GM21390 (cell line): ENCODE results near the gene NLRC5.
"Not testable (repeated sequence)": the region's sequence is repeated elsewhere in the genome, so short reads cannot be mapped to it uniquely, and the experiment has no call there.

ENCODE experiments used
- ATAC-seq: cut with Tn5 transposase; IDR thresholded peaks from one replicate; pipeline ENCODE4 v1.9.1; 2021; ENCODE audit not compliant: unreplicated experiment

Gene NLRC5

DNA sequence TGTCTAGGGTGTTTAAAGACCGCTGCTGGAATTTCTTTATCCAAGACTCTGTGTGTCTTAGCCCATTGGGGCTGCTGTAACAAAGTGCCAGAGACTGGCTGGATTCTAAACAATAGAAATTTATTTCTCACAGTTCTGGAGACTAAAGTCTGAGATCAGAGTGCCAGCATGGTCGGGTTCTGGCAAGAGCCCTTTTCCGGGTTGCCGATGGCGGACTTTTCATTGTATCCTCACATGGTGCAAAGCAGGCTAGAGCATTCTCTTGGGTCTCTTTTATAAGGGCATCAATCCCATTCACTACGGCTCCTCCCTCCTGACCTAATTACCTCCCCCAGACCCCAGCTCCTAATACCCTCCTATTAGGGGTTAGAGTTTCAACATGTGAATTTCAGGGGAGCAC lies 9.5 kb downstream of the NLRC5 start:
- ATAC-seq: no peak

DNA sequence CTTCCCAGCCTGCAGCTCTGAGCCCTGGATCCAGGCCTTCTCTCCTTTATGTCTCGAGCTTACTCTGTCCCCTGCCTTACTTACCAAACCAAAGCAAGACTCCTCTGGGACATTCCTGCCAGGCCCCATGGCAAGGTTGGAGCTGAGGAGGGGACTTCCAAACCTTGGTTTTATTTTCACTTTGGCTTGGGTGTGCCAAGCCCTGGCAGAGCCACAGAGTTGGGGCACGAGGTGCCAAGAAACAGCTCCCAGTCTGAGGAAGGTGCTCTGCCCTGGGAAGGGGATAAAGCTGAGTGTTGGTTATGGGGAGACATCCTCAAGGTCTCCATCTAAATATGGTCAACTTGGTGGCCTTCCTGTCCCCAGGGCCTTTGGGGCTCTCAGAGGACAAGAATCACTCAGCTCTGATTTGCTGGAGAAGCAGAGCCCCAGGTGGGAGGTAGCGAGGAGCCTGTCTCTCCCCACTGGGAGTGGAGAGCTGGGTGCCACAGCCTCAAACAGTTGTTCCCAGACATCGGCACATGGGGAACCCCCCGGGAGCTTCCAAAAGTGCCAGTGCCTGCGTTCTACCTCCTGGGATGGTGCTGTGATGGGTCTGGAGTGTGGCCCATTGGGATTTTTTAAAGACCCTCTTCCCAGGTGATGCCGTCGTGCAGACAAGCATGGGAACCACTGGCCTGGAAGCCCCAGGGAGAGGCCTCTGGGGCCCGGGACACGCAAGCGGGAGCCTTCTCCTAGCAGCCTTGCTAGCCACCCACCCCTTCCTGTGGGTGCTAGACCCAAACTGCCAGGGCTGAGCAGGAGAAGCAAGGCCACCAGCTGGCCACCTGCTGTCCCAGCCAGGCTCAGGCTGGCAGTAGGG lies 10.3 kb downstream of the NLRC5 start:
- ATAC-seq: no peak

DNA sequence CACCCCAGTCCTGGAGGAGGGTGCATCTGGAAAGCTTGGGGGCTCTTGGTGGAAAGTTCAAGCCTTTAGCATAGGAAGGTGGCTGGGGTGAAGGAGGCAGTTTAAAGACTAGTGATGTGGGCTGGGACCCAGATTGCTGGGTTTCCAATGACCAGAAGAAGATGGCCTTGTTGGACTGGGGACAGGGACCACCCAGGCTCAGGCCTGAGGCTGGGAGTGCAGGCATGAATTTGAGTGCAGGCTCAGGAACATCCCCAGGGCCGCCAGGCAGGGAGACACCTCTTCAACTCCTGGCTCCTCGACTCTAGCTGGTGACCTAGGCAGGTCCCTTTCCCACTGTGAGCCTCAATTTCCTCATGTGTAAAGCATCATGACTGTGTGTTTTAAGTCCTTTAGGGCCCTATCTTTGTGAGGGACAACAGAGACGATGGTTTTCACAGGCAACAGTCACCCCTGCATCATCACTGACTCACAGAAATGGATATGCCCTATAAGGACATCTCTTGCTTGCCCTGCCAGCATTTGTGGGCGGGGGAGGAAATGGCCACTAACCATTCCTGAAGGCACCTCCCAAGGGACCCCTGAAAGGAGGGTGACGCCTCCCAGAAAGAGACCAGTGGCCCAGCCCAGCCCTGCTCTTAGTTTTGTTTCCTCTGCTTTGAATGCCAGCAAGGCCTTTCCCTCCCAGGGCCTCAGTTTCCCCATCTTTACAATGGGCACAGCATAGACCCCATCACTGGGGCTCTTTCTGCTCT lies 11.1 kb downstream of the NLRC5 start:
- ATAC-seq: peak; percentile 45

DNA sequence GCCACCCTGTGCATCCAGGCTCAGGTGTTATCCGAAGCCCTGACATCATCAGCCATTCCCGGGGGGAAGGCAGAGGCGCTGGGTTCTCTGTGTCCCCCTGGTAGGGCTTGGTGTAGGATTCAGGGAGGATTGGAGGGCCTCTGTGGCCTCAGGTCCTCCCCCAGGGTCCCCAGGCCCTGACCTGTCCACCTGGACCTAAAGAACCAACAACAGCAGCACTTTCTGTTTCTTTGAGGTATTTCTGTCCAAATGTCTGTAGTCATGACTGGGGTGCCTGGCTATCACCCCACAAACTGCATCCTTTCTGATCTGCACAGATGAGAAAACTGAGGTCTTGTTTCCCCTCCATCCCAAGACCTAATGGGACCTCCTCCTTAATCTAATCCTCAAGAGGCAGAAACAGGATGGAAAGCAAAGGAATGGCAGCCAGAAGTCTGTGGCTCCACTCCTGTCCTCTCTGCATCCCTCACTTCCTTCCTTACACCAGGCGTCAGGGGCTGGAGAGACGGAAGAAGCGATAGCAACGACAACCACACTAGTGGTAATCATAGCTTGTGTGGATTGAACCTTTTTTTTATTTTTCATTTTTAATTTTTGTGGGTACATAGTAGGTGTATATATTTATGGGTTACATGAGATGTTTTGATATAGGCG lies 11.8 kb downstream of the NLRC5 start:
- ATAC-seq: no peak

DNA sequence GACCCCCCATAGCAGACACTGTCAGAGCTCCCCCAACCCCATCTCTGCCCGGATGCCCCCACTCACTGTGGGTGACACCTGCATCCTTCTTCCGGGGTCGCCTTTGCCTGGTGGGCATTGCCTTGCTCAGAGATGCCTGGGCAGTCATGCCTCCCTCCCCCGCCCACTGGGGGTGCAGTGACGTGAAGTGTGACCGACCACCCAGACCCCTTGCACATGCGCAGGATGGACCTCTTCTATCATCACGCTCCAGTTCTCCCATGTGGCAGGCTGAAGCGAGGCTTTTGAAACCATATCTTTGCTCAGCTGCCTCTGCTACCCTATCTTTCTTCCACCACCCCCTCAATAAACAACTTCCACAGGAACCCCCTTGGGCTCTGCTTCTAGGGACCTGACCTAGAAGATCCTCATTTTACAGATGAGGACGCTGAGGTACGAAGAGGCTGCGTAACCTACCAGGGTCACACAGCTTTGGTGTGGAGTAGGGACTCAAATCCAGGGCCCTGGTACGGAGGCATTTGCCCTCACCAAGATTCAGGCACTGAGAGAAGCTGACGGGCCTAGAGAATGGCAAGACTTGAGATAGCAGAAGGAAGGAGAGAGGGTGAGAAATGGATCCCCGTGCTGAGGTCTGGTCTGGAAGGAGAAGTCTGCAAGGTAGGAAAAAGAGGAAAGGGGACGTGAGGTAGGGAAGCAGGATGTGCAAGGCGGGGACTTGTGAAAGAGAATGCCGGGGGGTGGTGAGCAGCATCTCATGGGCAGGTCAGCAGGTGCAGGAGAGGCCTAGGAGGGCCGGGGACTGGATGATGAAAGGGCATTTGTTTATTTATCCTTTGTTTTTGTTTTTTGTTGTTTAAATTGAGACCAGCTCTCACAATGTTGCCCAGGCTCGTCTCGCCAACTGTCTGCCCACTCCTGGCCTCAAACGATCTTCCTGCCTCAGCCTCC lies 14.4 kb downstream of the NLRC5 start:
- no peak for ATAC-seq

DNA sequence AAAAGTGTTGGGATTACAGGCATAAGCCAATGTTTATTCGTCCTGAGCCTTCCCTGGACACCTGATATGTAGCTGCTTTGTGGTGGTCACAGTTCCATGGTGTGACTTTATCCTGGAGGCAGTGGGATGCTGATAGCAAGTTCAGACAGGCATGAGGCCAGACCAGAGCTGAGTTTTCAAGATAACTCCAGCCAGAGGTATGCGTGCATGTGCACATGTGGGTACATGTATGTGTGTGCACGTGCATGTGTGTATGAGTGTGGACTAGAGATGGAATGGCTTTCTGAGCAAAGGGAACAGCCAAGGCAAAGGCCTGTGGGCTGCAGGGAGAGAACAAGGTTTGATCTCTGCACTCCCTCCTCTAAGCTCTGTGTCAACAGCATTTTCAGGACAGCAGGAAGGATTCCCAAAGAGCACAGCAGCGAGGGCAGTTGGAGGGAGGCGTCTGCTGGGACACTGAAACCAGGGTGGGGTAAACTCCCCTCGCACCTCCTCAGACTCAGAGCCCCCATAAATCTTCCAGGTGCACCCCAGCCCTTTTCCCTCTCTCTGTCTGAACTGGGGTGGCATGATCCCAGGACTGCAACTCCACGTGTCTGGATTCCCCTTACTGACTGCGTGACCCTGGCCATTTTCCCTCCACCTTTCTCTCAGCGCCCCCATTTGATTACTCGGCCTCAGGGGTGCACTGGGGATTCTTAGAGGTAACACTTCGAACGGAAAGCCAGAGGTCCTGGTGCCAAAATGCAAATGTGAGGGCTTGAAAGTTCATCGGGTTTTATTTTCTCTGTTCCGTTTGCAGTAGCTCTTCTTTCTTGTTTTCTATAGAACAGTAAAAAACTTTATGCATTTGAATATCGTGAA lies 15.3 kb downstream of the NLRC5 start:
- ATAC-seq: no peak

DNA sequence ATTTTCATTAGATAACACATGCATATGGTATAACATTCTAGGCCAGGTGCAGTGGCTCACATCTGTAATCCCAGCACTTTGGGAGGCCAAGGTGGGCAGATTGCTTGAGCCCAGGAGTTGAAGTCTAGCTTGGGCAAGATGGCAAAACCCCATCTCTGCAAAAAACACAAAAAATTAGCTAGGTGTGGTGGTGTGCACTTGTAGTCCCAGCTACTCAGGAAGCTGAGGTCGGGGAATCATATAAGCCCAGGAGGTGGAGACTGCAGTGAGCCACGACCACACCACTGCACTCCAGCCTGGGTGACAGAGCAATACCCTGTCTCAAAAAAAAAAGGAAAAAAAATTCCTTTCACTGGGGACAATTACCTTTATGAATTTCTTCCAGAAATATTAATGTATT lies 16.2 kb downstream of the NLRC5 start:
- ATAC-seq: not testable (repeated sequence)

DNA sequence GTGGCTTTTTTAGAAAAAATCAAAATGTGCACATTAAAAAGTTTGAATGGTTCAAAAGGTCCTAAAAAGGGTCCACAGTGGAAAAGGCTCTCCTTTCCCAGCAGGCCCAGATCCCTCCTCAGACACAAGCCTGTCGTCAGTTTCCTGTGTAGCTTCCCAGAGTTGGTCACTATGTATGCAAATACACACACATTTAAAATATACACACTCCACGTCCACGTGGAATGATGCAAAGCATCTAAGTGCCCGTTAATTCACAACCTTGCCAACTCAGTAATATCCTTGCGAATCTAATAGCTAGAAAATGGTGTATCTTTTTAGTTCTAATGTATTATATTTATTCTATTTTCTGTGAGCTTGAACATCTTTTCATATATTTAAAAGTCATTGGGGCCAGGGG lies 17.7 kb downstream of the NLRC5 start:
- no peak for ATAC-seq

DNA sequence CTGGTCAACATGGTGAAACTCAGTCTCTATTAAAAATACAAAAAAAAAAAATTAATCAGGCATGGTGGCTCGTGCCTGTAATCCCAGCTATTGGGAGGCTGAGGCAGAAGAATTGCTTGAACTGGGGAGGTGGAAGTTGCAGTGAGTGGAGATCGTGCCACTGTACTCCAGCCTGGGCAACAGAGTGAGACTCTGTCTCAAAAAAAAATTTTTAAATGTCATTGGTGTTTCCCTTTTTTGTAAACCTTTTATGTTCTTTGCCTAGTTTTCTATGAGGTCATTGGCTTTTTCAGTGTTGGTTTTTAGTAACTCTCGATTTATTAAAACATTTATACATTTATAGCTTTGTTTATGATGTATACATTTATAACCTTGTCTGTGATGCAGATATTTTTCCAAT lies 18.2 kb downstream of the NLRC5 start:
- no peak for ATAC-seq

DNA sequence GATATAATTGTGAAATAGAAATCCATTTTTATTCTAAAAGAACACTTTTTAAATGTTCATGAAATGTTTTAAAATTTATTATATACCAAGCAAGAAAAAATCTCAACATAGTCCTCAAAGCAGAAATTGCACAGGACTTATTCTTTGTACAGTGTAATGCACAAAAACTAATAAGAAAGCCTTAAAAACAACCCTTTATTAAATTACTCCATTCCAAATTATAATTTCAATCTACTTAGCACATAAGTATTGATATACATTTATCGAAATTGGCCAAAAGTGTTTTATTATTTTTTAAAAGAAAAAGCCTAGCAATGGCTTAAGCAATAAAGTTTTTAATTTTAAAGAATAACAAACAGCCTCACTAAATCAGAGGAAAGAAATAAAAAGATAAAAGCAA lies 19.1 kb downstream of the NLRC5 start:
- no peak for ATAC-seq

DNA sequence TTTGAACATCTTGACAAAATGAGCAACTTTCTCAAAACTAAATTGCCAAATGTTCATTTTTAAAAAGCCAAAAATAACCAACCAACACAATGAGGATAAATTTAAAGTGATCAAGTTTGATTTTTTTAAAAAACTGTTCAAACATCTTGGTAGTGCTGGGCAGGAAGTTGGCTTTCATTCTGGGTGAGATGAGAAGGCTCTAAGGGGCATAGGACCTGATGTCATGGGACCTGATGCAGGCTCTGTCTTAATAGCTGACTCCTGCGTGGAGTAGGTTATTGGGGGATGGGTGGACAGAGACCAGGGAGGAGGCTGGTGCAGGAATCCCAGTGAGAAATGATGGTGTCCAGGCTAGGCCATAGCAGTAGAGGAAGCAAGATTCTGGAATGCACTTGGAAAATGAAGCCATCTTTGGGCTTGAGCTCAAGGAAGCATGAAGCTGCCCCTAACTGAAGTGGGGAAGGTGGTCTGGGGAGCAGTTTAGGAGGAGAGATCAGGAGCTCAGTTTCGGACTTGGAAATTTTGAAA lies 20.4 kb downstream of the NLRC5 start:
- ATAC-seq: no peak

DNA sequence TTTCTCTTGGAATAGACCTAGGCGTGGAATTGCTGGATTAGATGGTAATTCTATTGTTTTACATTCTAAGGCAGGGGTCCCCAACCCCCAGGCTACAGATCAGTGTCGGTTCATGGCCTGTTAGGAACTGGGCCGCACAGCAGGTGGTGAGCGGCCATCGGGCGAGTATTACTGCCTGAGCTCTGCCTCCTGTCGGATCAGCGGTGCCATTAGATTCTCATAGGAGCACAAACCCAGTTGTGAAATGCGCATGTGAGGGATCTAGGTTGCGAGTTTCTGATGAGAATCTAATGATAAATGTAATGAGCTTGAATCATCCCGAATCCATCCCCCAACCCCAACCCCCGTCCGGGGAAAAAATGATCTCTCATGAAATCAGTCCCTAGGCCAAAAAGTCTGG lies 23.0 kb downstream of the NLRC5 start:
- ATAC-seq: no peak

DNA sequence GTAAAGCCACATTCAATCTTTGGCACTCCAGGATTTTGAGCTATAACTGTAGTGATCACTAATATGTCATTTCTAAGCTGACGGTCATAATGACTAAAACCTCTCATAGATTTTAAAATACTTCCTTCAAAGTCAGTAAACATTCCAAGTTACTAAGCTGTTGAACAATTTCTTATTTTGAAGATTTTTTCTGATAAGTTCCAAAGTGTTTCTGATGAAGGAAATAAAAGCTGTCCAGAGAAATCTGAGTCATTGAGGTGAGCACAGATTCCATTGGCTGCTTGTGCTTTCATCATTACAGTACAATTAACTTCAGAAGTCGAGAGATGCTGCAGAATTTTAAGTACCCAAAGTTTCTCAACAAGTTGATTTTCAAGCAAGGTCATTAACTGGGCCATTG lies 23.9 kb downstream of the NLRC5 start:
- no peak for ATAC-seq

DNA sequence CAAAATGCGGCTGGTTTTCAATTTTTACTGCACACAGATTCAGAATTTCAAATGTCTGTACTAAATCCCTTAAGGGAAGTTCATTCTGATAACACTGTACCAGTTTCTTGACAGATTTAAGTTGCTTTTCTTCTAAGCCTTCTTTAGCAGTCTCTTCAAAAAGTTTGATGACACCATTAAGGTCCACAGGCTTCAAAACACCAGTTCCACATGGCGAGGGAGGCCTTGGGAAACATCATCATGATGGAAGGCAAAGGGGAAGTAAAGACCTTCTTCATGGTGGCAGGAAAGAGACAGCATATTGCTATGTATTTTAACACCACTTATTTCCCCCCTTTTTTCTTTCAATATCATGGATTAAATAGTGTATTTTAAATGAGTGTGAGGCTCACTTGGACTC lies 24.5 kb downstream of the NLRC5 start:
- no peak for ATAC-seq

DNA sequence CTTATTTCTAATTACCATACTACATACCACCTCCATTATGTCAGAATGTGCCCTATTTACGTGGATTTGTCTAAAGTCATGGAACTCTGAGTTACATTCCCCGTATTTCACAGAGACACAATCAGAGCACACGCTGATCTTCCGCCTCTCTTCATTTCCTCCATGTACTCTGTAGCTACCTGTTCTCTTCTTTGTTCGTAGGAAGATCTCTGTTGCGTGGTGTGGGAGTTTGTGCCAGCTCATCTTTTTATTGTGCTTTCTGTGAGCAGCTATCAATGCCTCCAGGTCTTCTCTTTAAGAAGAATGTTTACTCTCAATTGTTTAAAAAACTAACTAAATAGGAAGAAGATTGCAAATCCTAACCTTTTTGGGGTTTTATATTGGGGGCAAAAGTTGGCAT lies 26.9 kb downstream of the NLRC5 start:
- ATAC-seq: no peak

DNA sequence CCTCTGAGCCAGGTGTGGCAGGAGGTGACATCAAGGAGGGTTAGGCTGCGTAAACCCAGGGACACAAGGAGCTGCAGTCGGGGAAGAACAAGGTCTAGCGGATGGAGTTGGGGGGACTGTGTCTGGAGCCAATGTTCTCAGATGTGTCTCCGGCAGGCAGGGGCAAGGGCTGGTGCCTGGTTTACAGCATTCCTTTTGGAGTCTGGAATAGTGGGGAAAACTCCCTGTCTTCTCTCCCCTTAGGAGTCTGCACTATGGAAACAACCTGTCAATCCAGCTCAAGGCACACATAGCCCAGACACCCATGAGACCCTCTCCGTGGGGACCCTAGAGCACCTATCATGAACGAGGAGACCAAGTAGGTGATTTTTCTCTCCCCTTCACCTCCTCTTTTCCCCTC lies 27.5 kb downstream of the NLRC5 start:
- ATAC-seq: no peak

DNA sequence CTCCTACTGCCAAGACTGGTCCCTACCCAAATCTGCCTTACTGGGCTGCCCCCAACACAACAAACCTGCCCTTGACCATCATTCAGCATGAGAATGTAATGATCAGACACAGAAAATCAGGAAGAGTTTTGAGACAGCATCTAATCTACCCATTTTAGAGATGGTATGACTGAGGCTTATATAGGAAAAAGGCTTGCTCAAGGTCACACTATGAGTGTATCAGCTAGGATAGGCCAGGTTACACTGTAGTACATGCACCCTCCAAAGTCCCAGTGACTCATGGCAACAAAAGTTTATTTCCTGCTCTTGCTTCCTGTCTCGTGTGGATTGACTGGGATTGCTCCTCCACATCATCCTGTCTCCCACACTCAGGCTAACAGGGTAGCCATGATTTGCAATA lies 27.9 kb downstream of the NLRC5 start:
- no peak for ATAC-seq

DNA sequence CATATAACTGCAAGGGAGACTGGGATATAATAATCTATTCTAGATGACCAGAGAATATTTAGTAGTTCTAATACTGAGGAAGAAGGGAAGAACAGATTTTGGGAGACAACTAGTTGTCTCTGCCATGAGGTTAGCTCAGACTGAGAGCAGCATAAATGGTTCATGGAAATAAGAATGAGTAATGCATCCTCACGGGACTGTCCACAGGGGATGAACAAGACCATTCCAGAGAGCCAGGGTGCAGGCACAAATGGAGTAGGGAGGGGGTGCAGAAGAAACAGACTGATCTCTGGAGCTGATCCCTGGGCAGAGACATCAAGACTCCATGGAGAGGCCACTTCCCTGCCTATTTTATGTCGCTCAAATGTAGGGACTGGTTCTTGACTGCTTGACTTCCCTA lies 30.4 kb downstream of the NLRC5 start:
- ATAC-seq: no peak

DNA sequence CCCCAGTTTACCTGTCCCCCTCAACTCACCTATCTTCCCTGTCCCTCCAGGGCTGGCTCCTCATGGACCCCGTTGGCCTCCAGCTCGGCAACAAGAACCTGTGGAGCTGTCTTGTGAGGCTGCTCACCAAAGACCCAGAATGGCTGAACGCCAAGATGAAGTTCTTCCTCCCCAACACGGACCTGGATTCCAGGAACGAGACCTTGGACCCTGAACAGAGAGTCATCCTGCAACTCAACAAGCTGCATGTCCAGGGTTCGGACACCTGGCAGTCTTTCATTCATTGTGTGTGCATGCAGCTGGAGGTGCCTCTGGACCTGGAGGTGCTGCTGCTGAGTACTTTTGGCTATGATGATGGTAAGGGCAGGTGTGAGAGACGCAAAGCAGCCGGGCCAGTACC lies 31.3 kb downstream of the NLRC5 start:
- no peak for ATAC-seq

DNA sequence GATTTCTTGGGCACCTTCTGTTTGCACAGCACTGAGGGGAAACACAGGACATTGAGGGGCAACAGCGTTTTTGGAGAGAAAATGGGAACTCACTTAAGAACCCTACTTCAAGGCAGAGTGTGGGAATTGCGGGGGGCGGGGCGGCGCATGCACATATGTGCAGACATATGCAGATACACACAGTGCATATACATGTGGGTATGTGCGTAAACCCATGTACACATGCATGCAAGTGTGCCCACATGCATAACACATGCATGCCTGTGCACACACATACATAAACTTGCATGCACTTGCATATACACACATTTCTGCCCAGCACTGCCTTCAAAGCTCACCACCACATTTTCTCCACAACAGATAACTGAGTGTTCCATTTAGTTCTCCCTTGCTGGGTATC lies 32.4 kb downstream of the NLRC5 start:
- no peak for ATAC-seq
